HepG2 (cell line): Measurements from ENCODE around the gene AGRP. TPM values are rescaled to one million over a fixed set of nuclear protein-coding genes. Genes with fewer than 3 reads are reported as not detected.
A peak's percentile ranks its signal among the peaks of the same experiment; 100 is the strongest.

Experiments used
- ATAC-seq: fragments of 200-7000 bp; cut with Tn5 transposase; 3 replicates; pipeline ENCODE4 v1.9.1; 2020; ENCODE audit warnings: mild to moderate bottlenecking, moderate library complexity
- BruUV-seq: library from RNA; stranded (reverse); fragments of 400-500 nt; replicated peaks from 2 replicates; lab custom pipeline; 2021; lab: Mats Ljungman, UMichigan
- CTCF ChIA-PET: fragments of 300-600 bp; formaldehyde crosslinking; extraction: SDS; loops from one replicate; lab custom pipeline; 2021; ENCODE audit warnings: low total read pairs, inconsistent platforms, low intra/inter-chr PET ratio; lab: Yijun Ruan, JAX
- POLR2A ChIA-PET: fragments of 350-600 bp; sonication (Branson Sonifier 250); formaldehyde crosslinking; loops from one replicate; lab custom pipeline; 2020; ENCODE audit warnings: antibody characterized with exemption, inconsistent platforms; lab: Yijun Ruan, JAX
- DNase-seq: peaks from one replicate; pipeline ENCODE4 v3.0.0-alpha.2; 2015; ENCODE audit warnings: low spot score
- FAIRE-seq: peaks from 3 replicates; lab custom pipeline; 2011; peaks lifted over from hg19 to GRCh38; lab: Jason Lieb, UNC
- H2AFZ ChIP-seq: one replicate; pipeline ENCODE4 v1.6.1; 2011; ENCODE audit warnings: low read length, inconsistent platforms
- H3K27ac ChIP-seq: fragments of 300-600 bp; 3 replicates; pipeline ENCODE4 v1.8.0; 2011; ENCODE audit warnings: mixed run types, mild to moderate bottlenecking, mixed read lengths, low read length, inconsistent platforms; ENCODE audit not compliant: insufficient read depth; ENCODE audit errors: extremely low read length
- H3K27me3 ChIP-seq, 2 experiments: fragments of 200-600 bp in 1 of 2; 2 replicates in 1 of 2; 3 replicates in 1 of 2; pipeline versions ENCODE4 v1.6.0 to v1.8.0; 2011; ENCODE audit warnings: low read length in 2 of 2, mild to moderate bottlenecking in 2 of 2, moderate library complexity in 2 of 2, inconsistent platforms in 1 of 2; ENCODE audit not compliant: insufficient read depth in 2 of 2, control insufficient read depth in 1 of 2
- H3K36me3 ChIP-seq, 2 experiments: fragments of 200-600 bp in 1 of 2; replicated peaks in 1 of 2; 2 replicates in 1 of 2; 3 replicates in 1 of 2; pipeline versions ENCODE4 v1.5.1 to v1.8.0; 2011; ENCODE audit warnings: low read length in 2 of 2, inconsistent platforms in 1 of 2; ENCODE audit not compliant: insufficient read depth in 2 of 2, control insufficient read depth in 1 of 2
- H3K4me1 ChIP-seq: 2 replicates; pipeline ENCODE4 v1.5.1; 2012; ENCODE audit warnings: low read length, inconsistent platforms; ENCODE audit not compliant: insufficient read depth
- H3K4me2 ChIP-seq: 2 replicates; pipeline ENCODE4 v1.6.0; 2011; ENCODE audit warnings: low read depth, low read length, inconsistent platforms
- H3K4me3 ChIP-seq, 3 experiments: fragments of 200-600 bp in 1 of 3; sonication (generic), shearing (Covaris generic) in 1 of 3; replicated peaks in 1 of 3; 2 replicates each; pipeline ENCODE4 v1.5.1; 2011 to 2016; ENCODE audit warnings: low read length in 3 of 3, inconsistent platforms in 2 of 3, low read depth in 2 of 3, mild to moderate bottlenecking in 2 of 3, control low read depth in 1 of 3, mixed read lengths in 1 of 3; ENCODE audit not compliant: insufficient read depth in 1 of 3
- H3K79me2 ChIP-seq: one replicate; pipeline ENCODE4 v1.6.1; 2011; ENCODE audit warnings: low read length, inconsistent platforms; ENCODE audit not compliant: insufficient read depth
- H3K9ac ChIP-seq: 2 replicates; pipeline ENCODE4 v1.6.0; 2011; ENCODE audit warnings: mild to moderate bottlenecking, low read depth, low read length, inconsistent platforms; ENCODE audit not compliant: insufficient read depth
- H3K9me3 ChIP-seq: 2 replicates; pipeline ENCODE4 v1.5.1; 2012; ENCODE audit warnings: mild to moderate bottlenecking, low read length
- H4K20me1 ChIP-seq: 2 replicates; pipeline ENCODE4 v1.6.0; 2011; ENCODE audit warnings: inconsistent platforms, mild to moderate bottlenecking, low read length, moderate library complexity; ENCODE audit not compliant: insufficient read depth
- BCL6 ChIP-seq: IDR thresholded peaks from 2 replicates; pipeline ENCODE4 v1.6.1; 2016; ENCODE audit warnings: missing genetic modification reagents, missing compliant biosample characterization
- ELF4 ChIP-seq: sonication (generic); formaldehyde crosslinking; IDR thresholded peaks from 2 replicates; pipeline ENCODE4 v1.5.0; 2020; ENCODE audit warnings: missing genetic modification reagents, mild to moderate bottlenecking, moderate library complexity, borderline replicate concordance
- MIXL1 ChIP-seq: IDR thresholded peaks from 2 replicates; pipeline ENCODE4 v1.6.1; 2016
- MTA3 ChIP-seq: sonication (generic); formaldehyde crosslinking; IDR thresholded peaks from 2 replicates; pipeline ENCODE4 v1.4.0; 2020; ENCODE audit warnings: missing genetic modification reagents
- MYC ChIP-seq: sonication (generic); formaldehyde crosslinking; IDR thresholded peaks from 2 replicates; pipeline ENCODE4 v1.9.0; 2021; ENCODE audit warnings: missing genetic modification reagents, borderline replicate concordance
- RARA ChIP-seq: IDR thresholded peaks from 2 replicates; pipeline ENCODE4 v1.6.1; 2016; ENCODE audit warnings: missing genetic modification reagents, missing compliant biosample characterization
- THAP9 ChIP-seq: sonication (generic); formaldehyde crosslinking; IDR thresholded peaks from 2 replicates; pipeline ENCODE4; 2020; ENCODE audit warnings: missing genetic modification reagents, mild to moderate bottlenecking, borderline replicate concordance
- YY1 ChIP-seq: IDR thresholded peaks from 2 replicates; pipeline ENCODE4 v1.6.1; 2011; ENCODE audit warnings: low read length, low read depth, moderate library complexity, mild to moderate bottlenecking; ENCODE audit not compliant: insufficient read depth, insufficient replicate concordance
- ZBTB33 ChIP-seq: sonication (generic); formaldehyde crosslinking; IDR thresholded peaks from 2 replicates; pipeline ENCODE4 v1.4.0; 2020; ENCODE audit warnings: missing genetic modification reagents
- ZBTB38 ChIP-seq: sonication (generic); formaldehyde crosslinking; IDR thresholded peaks from 2 replicates; pipeline ENCODE4 v1.5.1; 2020; ENCODE audit warnings: mild to moderate bottlenecking, missing genetic modification reagents
- ZNF432 ChIP-seq: sonication (generic); formaldehyde crosslinking; IDR thresholded peaks from 2 replicates; pipeline ENCODE4 v1.5.0; 2020; ENCODE audit warnings: missing genetic modification reagents, mild to moderate bottlenecking, borderline replicate concordance
- ZNF766 ChIP-seq: sonication (generic); formaldehyde crosslinking; IDR thresholded peaks from 2 replicates; pipeline ENCODE4 v1.5.0; 2020; ENCODE audit warnings: missing genetic modification reagents, borderline replicate concordance
- ZNF773 ChIP-seq: sonication (generic); formaldehyde crosslinking; IDR thresholded peaks from 2 replicates; pipeline ENCODE4 v1.4.0; 2020; ENCODE audit warnings: missing genetic modification reagents, borderline replicate concordance
- WGBS: methylation state at CpG from one replicate; pipeline ENCODE4 v1.1.6; 2017; ENCODE audit warnings: low lambda C conversion rate; 5-methylcytosine and 5-hydroxymethylcytosine counted together
- in situ Hi-C: cut with HindIII; loops from 2 replicates; pipeline ENCODE4 v1.10.0; 2017; ENCODE audit warnings: low pct_unique_long_range_greater_than_20kb; ENCODE audit not compliant: extremely low pct_ligation_motif_present
- intact Hi-C: fragments of 100-400 bp; cut with micrococcal nuclease; formaldehyde crosslinking; loops from one replicate; pipeline ENCODE4 v1.10.0; 2022; ENCODE audit not compliant: unreplicated experiment
- polyA plus RNA-seq, 8 experiments: library from polyadenylated mRNA; depleted of rRNA in 3 of 8; stranded (reverse) in 7 of 8; unstranded in 1 of 8; fragments of >200 nt; fragmentation: Illumina TruSeq in 4 of 8; extraction: Trizol in 4 of 8; gene quantifications; 2 replicates each; pipeline versions ENCODE4 v1.2.1 to v1.2.3, GENCODE V29; 2011 to 2016; ENCODE audit warnings: low read depth in 4 of 8, missing spikeins in 1 of 8, mixed read lengths in 1 of 8; ENCODE audit not compliant: insufficient read depth in 1 of 8
- total RNA-seq, 5 experiments: library from RNA; depleted of rRNA; stranded (reverse); fragments of >200 nt; fragmentation: Illumina TruSeq; extraction: Trizol; gene quantifications; 2 replicates each; pipeline ENCODE4 v1.2.3, GENCODE V29; 2016; ENCODE audit warnings: low read depth in 1 of 5

Gene AGRP
- total and polyA plus RNA-seq, 2 of the 13 experiments (the other 11 are each of a cell fraction or from before 2014, with no cell fraction given), result not detected

- TF ChIP-seq ZNF432 (no peak), ZNF766 (CRISPR knock-in tag) (no peak), MTA3 (CRISPR knock-in tag) (no peak), ZBTB33 (no peak)
- H3K4me2 ChIP-seq, result no peak overlapping the region
- no peaks in the 10 kb centered on the region for H3K27me3 ChIP-seq
- CTCF ChIA-PET, result no interaction called here
- no peaks in the 10 kb centered on the region; a peak in 1 of 5 replicates for H3K36me3 ChIP-seq
- no peaks in the 10 kb centered on the region for H3K9me3 ChIP-seq
- BruUV-seq, result no TSS peak
- 92% methylated on average over 3 of the region's 3 CpGs for WGBS
- POLR2A ChIA-PET, result no interaction called here
- in situ Hi-C loops (no loop called here), intact Hi-C loops (no loop called here)
- FAIRE-seq (no peak), DNase-seq (no peak), ATAC-seq (no peak)
- H4K20me1 ChIP-seq, result no peaks in the 10 kb centered on the region
- H3K9ac ChIP-seq, result no peak overlapping the region
- peaks cover 3% of the 10 kb centered on the region for H3K79me2 ChIP-seq
- H3K4me3 ChIP-seq, result no peak overlapping the region
- peaks cover 46% of the 10 kb centered on the region for H3K4me1 ChIP-seq
- H2AFZ ChIP-seq, result no peak overlapping the region
- H3K27ac ChIP-seq, result no peak overlapping the region
Observed at GRCh38 chr16:67486805-67487204, 3.5 kb upstream of the AGRP start.

GRCh38 chr16:67483731-67484525 is 581 bp upstream of the AGRP start:
- DNase-seq (no peak), ATAC-seq (no peak), FAIRE-seq (no peak)
- ChIA-PET POLR2A (no interaction called here), CTCF (no interaction called here)
- WGBS, result 94% methylated on average over 12 of the region's 12 CpGs
- Histone ChIP-seq H3K79me2 (peaks cover 23% of the 10 kb centered on the region), H3K27ac (peak overlapping the region; percentile 39), H3K9ac (no peak overlapping the region), H2AFZ (no peak overlapping the region), H3K36me3 (no peaks in the 10 kb centered on the region; a peak in 1 of 5 replicates), H4K20me1 (no peaks in the 10 kb centered on the region), H3K4me1 (peaks cover 49% of the 10 kb centered on the region), H3K4me2 (peak overlapping the region; percentile 98), H3K9me3 (no peaks in the 10 kb centered on the region), H3K4me3 (no peak overlapping the region; a peak in 1 of 6 replicates), H3K27me3 (no peaks in the 10 kb centered on the region; a peak in 1 of 5 replicates)
- no TSS peak for BruUV-seq
- intact Hi-C loops (loop anchor here (5.0 kb wide), 1 partner anchor 57 kb away; no protein-coding TSS in a partner anchor), in situ Hi-C loops (loop anchor here (5.0 kb wide), 1 partner anchor 33 kb away; no protein-coding TSS in a partner anchor)
- no peak for TF ChIP-seq ELF4 (CRISPR knock-in tag)
- TF ChIP-seq MYC (CRISPR knock-in tag), result 0 out of 2 replicates have a peak, but pooled peaks have one; percentile 3
- TF ChIP-seq MIXL1 (CRISPR knock-in tag), result peak; percentile 50; the same call in 1 of the 2 replicates
- no peak for TF ChIP-seq ZNF773 (CRISPR knock-in tag)
- TF ChIP-seq YY1, result peak; percentile 15
- 0 out of 2 replicates have a peak, but pooled peaks have one; percentile 38 for TF ChIP-seq ZBTB38
- peak; percentile 96 for TF ChIP-seq THAP9
- peak; percentile 32; the same call in 1 of the 2 replicates for TF ChIP-seq BCL6 (CRISPR knock-in tag)
- TF ChIP-seq RARA (CRISPR knock-in tag), result 0 out of 2 replicates have a peak, but pooled peaks have one; percentile 28
